NK-92 (cell line): ENCODE results near the gene B3GNT2.
"Not testable (repeated sequence)": the region's sequence is repeated elsewhere in the genome, so short reads cannot be mapped to it uniquely, and the experiment has no call there.

Experiments used
- DNase-seq: peaks from one replicate; lab custom pipeline; 2025; ENCODE audit not compliant: unreplicated experiment; lab: John Stamatoyannopoulos, UW

The B3GNT2 gene, protein sequence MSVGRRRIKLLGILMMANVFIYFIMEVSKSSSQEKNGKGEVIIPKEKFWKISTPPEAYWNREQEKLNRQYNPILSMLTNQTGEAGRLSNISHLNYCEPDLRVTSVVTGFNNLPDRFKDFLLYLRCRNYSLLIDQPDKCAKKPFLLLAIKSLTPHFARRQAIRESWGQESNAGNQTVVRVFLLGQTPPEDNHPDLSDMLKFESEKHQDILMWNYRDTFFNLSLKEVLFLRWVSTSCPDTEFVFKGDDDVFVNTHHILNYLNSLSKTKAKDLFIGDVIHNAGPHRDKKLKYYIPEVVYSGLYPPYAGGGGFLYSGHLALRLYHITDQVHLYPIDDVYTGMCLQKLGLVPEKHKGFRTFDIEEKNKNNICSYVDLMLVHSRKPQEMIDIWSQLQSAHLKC

DNA sequence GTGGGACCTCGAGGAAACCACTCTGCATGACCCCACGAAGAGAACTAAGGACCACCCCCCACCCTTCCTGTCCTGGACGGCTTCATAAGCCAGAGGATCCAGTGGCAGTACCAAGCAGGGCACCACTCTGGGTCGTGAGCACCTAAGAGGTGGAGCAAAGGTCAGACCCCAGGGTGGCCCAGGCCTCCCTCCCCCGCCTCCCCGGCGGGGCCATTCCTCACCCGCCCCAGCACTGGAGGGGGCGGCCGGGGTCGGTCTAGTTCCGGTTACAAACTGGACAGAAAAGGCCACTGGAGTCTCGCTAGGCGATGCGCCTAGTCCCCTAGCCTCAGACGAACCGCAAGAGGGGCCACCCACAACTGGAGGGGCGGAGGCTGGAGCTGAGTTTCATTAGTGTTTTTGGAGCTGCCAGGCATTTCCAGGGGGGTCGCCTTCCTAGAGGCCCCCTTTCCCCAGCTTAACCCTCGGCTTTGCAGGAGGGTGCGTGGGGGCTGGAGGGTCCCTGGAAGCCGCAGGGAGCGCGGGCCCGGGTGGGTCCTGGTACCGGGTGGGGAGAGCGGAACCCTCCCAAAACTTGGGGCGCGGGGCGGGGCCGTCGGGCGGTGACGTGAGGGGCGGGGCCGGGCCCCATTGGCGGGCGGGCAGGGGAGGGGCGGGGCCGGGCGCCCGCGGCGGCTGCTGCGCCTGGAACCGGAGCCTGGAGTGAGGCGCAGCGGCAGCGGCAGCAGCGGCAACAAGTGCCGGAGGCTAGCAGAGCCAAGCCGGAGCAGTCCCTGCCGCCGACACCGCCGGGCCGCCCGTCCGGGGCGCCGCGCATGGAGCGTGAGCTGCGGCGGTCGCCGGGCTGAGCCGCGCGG is at the start of gene B3GNT2:
B3GNT2 (plus strand) TSS at position 695 of the 857 bp plus-strand sequence. CDS start 26,106 bp downstream, outside the sequence.
- DNase-seq, result peak; percentile 17

DNA sequence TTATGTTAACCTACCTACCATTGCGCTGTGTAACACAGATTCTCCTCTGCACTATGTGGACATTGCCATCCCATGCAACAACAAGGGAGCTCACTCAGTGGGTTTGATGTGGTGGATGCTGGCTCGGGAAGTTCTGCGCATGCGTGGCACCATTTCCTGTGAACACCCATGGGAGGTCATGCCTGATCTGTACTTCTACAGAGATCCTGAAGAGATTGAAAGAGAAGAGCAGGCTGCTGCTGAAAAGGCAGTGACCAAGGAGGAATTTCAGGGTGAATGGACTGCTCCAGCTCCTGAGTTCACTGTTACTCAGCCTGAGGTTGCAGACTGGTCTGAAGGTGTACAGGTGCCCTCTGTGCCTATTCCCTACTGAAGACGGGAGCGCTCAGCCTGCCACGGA is 49.1 kb upstream of the B3GNT2 start:
- DNase-seq, result not testable (repeated sequence)

DNA sequence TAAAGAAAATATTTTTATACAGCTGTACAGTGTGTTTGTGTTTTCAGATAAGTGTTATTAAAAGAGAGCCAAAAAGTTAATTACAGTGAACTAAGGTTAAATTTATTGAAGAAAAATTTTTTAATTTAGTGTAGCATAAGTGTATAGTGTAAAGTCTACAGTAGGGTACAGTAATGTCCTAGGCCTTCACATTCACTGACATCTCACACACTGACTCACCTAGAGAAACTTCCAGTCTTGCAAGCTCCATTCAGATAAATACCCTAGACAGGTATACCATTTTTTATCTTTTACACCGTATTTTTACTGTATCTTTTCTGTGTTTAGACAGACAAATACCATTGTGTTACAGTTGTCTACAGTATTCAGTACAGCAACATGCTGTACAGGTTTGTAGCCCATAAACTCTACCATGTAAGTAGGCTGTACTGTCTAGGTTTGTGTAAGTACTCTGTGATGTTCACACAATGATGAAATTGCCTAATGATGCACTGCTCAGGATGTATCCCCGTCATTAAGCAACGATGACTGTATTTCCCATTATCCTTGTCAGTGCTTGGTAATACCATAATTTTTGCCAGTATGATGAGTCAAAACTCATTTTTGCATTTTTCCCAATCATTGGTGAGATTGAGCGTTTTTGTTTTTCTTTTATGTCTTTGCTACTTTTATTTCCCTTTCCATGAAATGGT is 48.2 kb upstream of the B3GNT2 start:
- no peak for DNase-seq

DNA sequence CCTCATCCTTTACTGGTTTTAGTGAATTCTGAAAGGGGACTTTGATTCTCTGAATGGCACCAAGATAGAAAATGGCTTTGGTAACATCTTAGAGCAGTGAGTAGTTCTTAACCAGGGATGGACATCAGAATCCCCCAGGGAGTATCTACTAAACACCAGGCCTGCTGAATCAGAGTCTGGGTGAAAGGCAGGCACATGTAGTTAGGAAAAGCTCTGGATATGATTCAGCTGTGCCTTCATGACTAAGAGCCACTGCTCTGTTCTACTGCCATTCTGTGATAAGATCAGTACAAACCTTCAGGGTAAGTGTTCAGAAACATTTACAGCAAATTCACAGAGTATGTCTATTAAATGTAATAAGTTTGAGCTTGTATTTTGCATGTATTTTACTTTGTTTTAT is 46.2 kb upstream of the B3GNT2 start:
- DNase-seq, result no peak

DNA sequence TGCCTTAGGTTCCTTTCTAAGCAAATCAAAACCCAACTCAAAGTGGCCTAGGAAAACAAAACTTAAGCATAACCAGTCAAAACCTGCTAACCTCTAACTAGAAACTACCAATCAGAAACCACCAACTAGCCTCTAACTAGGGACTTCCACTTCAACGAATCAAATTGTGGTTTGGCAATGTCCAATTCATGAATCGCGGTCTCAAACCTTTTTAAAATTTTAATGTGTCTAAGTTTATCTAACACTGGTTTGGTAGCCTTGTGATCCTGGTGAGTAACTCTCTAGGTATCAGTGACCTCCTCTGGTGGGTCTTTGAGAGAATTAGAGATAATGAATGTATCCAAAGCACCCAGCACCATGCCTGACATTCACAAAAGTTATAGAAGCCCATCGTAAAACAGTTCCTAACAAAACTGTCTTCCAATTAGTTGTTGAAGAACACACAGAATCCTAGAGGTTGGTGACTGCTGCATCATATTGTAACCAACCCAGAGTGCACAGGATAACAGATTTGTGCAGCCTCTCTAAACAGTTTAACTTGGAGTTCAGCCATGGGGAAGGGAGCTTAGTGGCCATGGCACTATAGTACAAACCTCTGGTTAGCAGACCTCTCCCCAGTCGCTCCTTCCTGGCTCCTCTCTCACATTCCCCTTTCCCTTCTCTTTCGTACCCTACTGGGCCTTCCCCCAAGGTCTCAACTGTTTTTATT is 45.2 kb upstream of the B3GNT2 start:
- DNase-seq, result no peak

DNA sequence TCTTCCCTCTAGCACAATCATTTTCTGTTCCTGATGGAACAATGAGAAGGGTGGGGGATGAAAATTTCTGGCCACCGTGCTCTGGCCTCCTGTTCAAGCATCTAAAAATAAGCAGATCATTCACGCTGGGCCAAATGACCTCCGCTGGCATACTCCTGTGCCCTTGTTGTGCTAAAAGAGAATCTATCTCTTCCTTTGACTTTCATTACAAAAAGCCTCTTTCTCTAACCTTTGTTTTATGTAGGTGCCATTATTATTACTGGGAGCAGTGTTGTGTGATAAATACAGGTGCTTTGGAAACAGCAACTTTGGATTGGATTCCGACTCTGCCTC is 44.6 kb upstream of the B3GNT2 start:
- DNase-seq, result no peak

DNA sequence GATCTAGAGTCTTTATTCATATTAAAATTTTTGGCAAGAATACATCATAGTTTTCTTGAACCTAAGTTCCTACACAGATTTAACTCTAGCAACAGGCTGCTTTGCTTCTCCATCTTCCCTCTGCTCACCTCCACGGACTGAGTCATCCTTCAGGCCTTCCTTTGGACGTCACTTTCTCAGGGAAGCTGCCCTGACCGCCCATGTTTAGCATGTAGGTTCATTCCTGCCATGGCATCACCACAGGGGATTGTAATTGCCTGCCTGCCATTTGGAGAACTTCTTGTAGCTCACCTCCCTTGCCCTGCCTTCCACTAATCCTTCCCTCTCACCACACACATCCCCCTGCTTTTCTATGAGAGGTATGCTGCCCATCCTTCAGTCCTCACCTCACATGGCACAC is 43.9 kb upstream of the B3GNT2 start:
- no peak for DNase-seq

DNA sequence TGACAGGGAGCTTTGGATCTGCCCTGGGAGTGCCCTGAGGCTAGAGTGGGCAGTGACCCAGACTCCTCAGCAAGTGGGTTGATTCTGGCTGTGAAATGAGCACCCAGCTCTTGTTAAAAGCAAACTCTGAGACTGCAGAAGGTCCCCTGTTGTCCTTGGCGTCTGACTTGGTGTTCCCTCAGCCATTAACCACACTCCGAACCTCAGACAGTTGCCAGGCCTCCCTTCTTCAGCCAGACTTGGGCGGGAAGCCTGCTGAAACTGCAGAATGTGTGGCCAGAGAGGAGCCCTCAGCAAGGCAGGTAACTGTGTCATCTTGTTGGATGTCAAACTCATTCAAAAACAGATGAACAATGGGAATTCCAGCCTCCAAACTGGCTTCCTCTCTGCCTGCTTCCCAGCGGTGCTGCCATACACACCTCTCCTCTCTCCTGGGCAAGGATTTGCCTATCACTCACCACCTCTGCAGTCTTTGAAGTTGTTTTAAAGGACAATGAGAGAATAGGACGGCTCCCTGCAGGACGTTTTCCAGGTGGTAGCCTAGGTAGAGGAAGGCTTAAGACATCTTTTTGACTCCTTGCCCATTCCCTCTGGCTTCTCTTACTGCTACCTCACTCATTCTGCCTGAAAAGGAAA is 38.9 kb upstream of the B3GNT2 start:
- DNase-seq, result no peak

DNA sequence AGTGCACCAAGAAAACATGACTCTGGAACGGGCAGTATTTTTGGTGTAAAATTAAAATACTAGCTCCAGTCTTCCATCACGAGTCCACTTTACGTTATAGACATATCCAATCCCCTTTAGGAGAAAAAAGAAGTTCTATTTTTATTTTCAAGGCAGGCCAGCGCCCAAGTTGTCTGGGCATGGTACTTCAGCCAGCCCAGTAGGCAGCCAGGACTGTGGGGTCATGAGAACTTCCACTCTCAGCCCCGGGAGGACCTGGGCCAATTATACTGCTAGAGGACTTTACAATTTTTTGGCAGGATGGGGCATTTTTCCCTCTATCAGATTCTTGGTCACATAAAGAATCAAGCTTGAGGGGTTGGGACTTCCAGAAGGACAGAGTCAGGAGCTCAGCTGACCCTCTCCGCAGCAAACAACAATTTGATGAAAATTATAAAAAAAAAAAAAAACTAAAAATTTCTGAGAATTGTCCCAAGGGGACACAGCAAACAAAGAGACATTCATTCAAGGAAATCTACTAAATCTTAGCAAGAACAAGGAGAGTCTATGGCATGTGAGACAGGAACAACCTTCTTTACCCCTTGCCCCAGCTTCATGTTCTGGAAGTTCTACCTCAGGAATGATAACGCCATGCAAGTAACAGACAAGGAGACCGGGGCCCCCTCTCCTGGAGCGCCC is 37.3 kb upstream of the B3GNT2 start:
- no peak for DNase-seq

DNA sequence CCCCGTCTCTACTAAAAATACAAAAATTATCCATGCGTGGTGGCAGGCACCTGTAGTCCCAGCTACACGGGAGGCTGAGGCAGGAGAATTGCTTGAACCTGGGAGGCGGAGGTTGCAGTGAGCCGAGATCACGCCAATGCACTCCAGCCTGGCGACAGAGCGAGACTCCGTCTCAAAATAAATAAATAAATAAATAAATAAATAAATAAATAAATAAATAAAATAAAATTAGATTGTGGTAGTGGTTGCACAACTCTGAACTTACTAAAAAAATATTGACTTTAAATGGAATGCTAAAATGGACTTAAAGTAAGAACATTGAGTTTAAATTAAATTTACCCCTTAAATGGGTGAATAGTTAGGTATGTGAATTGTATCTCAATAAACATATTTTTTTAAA is 35.2 kb upstream of the B3GNT2 start:
- DNase-seq, result not testable (repeated sequence)

DNA sequence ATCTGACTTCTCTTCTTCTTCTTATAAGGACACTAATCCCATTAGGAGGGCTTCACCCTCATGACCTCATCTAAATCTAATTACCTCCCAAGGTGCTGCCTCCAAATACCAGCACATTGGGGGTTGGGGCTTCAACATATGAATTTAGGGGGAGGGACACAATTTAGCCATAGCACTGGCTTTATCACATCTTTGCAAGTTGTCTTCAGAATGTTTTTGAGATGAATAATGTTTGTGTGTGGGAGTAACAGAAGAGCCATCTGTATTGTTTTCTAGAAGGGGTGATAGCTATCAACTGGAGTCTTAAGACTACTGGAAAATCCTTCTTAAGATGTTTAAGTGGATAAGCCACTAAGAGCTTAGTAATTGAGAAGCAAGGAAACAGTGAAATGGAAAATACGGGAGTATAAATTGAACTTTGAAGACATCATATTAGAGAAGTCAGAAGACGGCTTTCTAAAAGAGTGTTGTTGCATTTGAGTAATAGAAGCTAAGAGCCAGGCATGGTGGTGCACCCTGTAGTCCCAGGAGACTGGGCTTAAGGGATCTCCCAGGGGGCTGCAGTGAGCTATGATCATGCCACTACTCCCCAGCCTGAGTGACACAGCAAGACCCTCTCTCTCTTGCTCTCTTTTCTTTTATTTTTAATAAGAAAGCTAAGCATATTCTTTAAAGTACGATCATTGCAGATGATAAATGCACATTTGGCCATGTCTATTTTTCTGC is 32.6 kb upstream of the B3GNT2 start:
- DNase-seq, result no peak

DNA sequence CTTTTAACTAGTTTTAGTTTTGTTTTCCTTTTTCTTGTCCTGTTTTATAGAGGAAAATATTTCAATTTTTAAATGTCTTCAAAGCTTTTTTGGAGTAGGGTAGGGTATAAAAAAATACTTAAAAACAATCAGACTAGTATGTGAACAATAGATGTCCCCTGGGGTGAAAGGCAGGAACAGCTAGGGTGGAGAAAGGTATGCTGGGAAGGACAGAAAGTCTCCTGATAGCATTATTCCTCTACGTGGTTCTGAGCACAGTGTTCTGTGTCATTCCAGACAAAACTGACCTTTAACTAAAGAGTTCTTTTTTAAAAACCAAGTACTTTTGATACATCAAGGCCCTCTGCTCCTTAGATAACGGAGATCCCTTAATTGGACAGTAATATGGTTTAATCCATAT is 32.1 kb upstream of the B3GNT2 start:
- no peak for DNase-seq

DNA sequence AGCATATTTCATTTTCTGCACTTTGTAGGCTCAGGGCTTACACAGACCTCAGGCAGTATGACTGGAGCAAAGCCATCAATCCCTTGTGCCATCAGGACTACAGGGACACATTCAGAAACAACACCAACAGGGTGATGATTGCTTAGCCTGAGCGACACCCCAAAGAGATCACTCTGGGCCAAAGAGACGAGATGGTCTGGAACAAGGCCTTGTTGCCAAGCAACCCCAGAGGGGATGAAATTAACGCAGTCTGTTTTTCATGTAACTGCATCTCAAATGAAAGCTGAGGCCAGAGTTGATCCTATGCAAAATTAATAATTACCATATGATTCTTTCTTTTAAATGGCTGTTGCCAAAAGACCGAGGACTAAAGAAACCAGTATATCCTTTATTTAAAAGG is 20.2 kb upstream of the B3GNT2 start:
- DNase-seq, result no peak

DNA sequence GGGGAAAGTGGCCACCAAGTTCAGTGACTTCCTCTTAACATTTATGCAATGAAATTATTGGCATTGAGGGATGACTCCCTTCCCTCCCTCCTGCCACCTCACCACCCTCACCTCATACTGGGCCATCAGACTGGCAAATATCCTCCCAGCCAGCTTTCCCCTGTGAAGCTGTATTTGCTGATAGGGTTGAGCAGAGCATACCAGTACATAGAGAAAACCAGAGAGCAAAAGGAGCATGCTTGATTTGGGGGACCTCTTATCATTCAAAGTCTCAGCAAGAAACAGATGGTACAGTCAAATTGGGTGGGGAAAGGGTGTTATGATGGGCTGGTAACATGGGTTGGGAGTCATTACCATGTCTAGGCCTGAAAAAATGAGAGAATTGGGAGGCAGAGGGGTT is 19.1 kb upstream of the B3GNT2 start:
- DNase-seq, result no peak

DNA sequence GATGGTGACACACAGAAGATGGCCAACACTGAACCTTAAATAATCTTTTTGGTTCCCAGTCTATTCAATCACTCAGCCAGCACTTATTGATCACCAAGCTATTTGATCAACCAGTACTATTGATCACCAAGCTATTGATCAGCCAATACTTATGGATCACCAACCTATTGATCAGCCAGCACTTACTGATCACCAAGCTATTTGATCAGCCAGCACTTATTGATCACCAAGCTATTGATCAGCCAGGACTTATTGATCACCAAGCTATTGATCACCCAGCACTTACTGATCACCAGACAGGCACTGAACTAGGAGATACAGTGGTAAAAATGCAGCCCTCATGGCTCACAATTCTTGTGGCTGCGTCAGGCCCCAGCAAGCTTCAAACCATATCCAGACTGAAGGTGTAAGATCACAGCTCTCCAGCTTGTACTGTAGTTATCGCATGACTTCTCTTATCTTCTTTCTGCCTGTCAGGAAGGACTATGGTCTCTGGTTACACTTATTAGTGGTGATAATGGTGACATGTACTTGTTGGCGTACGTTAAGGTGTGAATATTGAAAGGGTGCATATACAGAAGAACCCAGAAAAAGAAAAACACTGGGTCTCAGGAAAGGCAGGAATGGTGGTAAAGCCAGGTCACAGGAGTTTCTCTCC is 18.4 kb upstream of the B3GNT2 start:
- no peak for DNase-seq

DNA sequence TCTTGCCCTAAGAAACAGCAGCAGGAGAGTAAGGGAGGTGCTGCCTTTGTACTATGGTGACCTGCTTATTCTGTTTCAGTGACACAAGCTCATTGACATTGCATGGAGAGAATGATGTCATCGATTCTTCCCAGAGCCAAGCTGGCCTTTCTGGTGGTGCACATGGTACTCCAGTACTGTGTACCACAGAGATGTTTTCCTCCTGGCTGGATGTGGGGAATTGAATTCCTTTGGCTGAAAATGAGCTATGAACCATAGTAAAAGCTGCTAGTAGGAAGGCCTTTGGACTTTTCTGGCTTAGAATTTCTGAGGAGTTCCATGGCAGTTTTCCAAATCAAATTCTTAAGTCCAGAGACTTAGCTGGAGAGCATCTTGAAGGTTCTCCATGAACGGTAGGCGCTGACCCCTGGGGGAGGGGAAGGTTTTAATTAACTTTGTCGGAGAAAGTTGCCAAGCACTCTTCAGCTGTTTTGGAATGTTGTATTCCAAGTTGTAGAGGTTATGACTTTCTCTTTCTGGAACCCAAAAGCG is 17.1 kb upstream of the B3GNT2 start:
- DNase-seq, result no peak

DNA sequence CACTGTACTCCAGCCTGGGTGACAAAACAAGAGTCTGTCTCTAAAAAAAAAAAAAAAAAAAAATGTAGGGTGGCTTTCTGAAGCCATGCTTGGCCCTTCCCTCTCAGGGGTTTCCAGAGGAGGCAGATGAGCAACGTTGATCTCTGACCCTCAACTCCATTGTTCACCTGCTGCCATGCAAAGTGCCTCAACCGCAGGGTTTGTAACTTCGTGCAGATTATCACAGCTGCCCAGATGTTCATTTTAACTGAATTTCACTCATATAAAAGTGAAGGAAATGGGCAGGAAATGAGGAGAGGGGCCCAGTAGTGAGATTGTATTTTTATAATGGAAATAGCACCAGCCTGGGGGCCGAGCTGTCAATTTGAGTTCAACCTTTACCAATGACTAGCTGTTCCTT is 14.9 kb upstream of the B3GNT2 start:
- DNase-seq, result no peak

DNA sequence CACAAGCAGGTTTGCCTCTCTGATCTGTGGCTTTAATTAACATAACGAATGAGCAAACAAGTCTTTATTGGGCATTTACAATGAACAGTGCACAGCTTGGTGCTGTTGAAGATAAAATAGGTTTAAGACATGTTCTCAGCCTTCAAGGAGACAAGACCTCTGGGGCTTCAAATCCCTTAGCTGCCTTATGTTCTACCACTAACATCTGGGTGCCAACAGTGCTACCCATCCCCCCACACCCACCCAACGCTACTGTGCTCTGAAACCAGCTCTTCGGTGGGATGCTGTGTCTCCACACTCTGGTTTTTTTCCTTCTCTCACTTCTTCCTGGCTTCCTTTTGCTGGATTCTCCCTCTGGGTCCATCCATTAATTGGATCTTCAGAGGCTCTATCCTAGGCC is 14.1 kb upstream of the B3GNT2 start:
- no peak for DNase-seq
